GM21723 (cell line): ENCODE results near the gene CASP3.
A peak's percentile ranks its signal among the peaks of the same experiment; 100 is the strongest.
"Not testable (repeated sequence)": the region's sequence is repeated elsewhere in the genome, so short reads cannot be mapped to it uniquely, and the experiment has no call there.

ENCODE experiments used
- ATAC-seq: cut with Tn5 transposase; IDR thresholded peaks from one replicate; pipeline ENCODE4 v1.9.1; 2021; ENCODE audit warnings: mild to moderate bottlenecking, moderate library complexity; ENCODE audit not compliant: unreplicated experiment

Gene CASP3

DNA sequence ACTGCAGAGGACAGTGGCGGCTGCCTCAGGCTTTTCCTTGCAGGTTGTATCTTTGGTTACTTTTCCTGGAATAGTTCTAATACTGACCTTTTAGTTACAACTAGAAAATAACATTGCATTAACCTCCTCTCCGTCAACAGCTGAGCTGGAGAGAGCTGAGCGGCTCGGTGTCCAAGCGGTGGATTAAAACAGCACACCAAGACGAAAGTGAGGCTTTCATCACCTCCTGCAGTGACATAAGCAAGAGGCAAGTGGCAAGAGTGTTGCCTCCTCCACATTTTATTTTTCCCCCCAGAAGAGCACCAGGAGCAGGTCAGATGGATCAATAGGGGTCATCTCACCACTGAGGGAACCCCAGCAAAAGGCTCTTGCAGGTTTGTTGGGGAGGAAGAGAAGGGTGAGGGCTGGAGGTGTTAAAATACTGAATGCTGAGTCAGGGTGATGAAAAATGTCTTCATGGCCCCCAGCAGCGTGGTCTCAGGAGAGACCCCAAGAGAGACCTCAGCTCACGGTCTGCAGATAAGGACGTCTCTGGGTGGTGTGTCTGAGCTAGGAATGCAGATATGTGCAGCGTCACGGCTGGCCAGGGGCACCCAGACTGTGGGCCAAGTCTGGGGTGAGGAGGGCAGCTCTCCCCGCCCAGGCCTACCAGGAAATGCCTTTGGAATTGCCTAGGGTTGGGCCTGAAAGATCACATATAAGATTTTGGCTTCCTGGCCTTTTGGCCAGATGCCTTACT lies 50.3 kb downstream of the CASP3 start:
- ATAC-seq: no peak

DNA sequence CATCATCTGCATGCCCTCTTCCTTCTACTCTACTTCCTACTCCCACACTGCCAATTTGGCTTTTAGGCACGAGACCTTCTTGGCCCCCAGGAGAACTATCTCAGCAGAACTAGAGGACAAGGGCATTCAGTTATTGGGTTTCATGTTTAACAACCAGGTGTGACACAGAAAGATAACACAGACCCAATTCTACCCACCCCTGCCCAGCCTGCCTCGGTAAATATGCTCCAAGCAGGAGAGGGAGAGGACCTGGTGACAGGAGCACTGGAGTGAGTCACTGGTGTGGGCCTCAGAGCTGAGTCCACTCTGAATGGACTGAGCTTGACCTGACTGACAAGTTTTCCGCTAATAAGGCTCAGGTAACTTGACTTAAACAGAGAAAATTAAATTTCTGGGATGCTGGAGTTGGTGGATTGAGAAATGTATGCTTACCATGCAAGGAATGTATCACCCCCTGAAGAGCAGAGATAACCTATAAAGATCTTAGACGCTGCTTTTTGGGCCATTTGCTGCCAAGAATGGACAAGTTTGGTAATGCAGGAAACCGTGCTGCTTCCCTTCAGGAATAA lies 52.5 kb downstream of the CASP3 start:
- ATAC-seq: no peak

DNA sequence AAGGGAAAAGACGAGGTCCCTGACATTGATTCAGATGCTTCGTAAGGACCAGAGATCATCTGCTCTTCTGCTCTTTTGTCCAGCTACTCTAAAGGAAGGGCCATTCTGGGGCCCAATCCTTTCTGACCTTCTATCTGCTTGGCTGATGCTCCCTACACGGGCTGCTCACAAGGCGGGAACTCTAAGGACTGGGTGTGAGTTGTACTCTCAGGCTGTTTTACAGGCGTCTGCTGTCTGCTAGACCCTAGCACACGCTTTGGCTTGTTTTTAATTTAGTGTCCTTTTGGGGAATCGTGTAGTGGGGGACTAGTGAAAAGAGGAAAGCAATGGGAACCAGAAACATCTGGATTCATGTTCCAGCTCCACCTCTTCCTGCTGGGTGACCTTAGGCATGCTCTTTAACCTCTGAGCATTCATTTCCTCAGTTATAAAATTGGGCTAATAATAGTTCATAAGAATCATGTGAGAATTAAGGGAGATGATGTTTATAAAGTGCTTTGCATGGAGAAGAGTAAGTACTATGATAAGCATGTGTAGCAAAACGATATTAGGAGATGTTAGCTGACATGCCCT lies 53.1 kb downstream of the CASP3 start:
- ATAC-seq: no peak

DNA sequence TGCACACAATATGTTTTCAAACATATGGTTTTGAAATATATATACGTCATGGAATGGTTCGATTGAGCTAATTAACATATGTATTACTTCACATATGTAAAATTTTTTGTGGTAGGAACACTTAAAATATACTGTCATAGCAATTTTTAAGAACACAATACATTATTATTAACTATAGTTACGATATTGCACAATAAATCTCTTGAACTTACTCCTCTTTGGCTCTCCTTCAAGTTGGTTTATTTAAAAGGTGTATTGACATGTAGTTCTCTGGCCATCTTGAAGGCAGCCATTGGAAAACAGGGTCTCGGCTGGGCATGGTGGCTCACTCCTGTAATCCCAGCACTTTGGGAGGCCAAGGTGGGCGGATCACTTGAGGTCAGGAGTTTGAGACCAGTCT lies 53.8 kb downstream of the CASP3 start:
- no peak for ATAC-seq

DNA sequence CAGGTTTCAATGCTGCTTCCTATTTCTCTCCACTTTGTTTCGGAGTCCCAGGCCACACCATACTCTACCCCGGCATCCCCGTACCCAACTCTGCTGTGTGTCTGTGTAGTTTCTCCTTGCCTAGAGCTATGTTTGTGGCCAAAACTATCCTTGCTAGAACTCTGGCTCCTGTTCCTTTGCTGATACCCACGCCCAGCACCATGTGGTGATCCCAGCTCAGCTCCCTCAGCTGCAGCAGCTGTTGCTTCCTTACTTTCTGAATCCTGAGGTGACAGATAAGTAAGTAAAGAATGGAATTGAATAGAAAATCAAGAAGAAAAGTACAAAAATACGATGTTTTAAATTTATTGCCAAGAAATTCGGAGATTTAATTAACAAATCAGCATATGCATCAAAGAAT lies 55.8 kb downstream of the CASP3 start:
- no peak for ATAC-seq

DNA sequence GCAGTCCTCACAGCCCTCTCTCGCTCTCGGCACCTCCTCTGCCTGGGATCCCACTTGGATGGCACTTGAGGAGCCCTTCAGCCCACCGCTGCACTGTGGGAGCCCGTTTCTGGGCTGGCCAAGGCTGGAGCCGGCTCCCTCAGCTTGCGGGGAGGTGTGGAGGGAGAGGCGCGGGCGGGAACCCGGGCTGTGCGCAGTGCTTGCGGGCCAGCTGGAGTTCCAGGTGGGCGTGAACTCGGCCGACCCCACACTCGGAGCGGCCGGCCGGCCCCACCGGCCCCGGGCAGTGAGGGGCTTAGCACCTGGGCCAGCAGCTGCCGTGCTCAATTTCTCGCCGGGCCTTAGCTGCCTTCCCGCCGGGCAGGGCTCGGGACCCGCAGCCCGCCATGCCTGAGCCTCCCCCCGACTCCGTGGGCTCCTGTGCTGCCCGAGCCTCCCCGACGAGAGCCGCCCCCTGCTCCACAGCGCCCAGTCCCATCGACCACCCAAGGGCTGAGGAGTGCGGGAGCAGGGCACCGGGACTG lies 57.4 kb downstream of the CASP3 start:
- ATAC-seq: not testable (repeated sequence)

DNA sequence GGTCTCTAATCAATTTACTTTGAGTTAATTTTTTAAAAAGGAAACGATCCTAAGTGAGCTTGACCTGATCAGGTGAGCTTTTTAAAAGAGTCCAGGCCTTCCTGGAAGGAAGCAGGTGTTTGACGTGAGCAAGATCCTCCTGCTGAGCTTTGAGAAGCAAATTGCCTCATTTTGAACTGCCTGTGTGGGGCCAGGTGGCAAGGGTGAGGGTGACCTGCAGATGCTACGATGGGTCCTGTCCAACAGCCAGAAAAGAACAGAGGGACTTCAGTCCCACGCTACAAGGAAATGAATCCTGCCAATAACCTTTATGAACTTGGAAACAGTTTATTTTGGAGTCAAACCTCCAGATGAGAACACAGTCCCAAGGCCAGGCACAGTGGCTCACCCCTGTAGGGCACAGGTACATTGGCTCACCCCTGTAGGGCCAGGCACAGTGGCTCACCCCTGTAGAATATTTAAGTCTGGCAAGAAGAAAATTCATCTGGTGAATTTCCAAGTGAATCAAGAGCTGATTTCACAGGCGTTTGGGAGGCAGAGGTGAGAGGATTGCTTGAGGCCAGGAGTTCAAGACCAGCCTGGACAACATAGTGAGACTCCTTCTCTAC lies 58.1 kb downstream of the CASP3 start:
- ATAC-seq: no peak

DNA sequence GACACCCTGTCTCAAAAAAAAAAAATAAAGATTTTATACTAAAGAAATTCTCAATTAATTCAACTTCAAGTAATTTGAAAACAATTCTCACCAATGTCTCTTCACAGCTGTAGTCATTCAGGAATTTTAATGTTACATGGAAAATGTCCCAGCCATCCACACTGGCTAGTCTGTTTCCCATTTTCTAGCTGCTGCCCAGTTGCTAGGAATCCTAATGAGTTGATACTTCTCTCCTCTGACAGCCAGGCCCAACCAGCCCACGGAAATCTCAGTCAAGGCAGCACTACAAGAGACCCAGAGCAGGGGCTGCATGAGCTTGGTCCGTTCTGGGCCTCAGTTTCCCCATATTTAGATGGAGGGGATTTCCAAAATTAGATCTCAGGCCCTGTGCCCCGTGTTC lies 59.1 kb downstream of the CASP3 start:
- no peak for ATAC-seq

DNA sequence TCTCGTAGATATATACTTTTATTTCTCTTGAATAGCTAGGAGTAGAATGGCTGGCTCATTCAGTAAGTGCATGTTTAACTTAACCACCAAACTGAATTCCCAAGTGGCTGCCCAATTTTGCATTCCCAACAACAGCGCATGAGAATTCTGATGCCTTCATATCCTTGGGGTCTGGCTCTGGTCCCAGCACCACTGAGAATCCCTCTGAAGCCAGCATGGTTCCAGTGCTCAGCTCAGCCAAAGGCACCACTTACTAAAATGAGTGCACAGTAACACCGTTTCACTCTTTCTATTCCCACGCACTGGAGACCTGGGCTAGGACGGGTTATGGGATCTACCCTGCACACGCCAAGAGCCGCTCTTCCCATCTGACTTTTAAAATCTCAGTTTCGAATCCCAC lies 60.4 kb downstream of the CASP3 start:
- ATAC-seq: no peak

DNA sequence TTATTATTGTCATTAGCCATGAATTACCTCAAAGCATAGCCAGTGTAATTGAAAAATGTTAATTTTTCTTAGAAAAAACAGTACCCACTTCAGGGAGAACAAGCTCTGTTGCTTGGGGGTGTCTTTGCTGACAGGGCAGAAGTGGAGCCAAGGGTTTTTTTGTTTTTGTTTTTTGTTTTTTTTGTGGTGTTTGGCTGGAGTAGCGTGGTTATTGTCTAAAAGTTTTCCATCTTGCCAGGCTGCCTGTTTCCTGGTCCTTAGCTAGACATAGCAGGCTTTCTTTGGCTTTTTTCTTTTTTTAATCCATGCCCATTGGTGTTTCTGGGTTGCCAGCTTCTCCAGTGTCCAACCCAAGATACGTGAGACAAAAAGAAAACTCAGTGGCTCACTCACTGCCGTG lies 61.5 kb downstream of the CASP3 start:
- no peak for ATAC-seq

DNA sequence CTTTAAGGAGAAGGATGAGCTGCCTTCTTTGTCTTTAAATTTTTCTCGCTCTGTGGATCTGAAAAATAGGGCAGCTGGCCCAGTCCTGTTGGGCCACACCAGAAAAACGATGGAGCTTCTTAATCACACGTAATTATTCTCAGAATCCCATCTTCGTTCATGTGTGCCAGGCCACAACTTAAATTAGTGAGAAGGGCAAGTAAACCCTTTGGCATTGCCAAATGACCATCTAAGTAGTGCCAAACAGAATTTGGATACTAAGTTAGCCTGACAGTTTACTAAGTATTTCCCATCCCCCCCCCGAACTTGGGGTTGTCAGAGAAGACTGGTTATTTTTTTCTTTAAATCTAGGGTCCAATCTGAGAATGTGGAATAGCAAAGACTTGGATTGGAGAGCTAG lies 62.0 kb downstream of the CASP3 start:
- ATAC-seq: no peak

DNA sequence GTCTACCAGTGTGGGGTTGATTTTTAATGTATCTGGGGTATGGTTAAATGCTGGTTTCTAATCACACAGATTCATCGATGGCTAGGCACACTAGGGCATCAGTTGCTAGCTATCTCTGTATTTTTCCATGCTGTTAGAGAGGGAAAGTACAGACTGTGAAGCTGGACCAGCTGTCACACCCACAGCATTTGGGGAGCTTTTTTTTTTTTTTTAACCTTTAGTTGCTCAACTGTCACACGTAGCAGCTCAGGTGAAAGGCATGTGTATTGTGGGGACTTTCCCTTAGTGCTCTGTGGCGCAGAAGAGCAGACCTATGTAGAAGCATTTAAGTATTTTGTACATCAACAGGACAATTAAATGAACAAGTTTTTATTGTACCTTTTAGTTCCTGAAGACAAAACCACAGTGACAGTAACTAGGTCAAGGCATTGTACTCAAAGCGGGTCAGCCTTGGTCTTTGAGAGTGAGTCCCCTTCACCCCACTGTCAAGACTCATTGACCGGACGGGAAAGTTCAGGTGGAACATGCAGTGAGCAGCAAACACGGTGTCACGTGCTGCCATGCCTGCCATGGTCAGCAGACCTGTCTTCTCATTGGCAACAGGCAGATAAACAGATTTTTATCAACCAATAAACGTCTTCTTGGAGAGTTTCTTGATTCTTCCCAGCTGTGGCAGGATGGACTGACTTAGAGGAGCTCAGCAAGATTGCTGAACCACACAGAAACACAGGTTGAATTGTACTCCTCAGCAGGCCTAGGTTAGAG lies 65.3 kb downstream of the CASP3 start:
- ATAC-seq: peak; percentile 73
